Measurements from ENCODE around the gene CRHR1. TPM values are rescaled to one million over a fixed set of nuclear protein-coding genes. Genes with fewer than 3 reads are reported as not detected.

CRHR1 gene
- total and polyA plus RNA-seq, 10 donors, result 0.22 TPM; not detected in 9

DNA sequence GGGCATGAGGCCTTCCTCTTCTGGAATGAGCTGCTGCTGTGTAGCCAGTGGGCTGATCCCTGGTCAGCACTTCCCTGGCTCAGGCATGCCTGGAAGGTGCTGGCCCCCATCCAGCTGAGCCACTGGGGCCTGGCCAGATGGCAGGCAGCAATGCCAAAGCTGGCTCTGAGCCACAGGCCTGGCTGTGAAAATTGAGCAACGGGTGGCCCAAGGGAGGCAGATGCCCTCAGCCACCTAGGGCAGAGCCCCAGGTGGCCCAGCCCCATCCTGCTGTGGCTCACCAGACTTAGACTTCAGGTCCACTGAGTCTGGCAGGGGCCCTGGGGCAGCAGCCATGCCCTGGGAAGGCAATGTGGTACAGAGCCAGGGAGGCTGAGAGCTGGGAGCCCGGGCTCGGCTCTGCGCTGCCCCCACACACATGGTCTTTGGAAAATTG lies 8.5 kb upstream of the CRHR1 start:
- no peak for TF ChIP-seq POLR2A (IDR thresholded peaks at IDR 0.05)
- TF ChIP-seq, protein P1, sequence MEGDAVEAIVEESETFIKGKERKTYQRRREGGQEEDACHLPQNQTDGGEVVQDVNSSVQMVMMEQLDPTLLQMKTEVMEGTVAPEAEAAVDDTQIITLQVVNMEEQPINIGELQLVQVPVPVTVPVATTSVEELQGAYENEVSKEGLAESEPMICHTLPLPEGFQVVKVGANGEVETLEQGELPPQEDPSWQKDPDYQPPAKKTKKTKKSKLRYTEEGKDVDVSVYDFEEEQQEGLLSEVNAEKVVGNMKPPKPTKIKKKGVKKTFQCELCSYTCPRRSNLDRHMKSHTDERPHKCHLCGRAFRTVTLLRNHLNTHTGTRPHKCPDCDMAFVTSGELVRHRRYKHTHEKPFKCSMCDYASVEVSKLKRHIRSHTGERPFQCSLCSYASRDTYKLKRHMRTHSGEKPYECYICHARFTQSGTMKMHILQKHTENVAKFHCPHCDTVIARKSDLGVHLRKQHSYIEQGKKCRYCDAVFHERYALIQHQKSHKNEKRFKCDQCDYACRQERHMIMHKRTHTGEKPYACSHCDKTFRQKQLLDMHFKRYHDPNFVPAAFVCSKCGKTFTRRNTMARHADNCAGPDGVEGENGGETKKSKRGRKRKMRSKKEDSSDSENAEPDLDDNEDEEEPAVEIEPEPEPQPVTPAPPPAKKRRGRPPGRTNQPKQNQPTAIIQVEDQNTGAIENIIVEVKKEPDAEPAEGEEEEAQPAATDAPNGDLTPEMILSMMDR (IDR thresholded peaks at IDR 0.05 in 8 of 11, conservative IDR thresholded peaks at IDR 0.05 in 3 of 11), result no peak
- intact Hi-C loops (cut with DNase I; ENCODE audit: low total_unique reads), result no loop called here

DNA sequence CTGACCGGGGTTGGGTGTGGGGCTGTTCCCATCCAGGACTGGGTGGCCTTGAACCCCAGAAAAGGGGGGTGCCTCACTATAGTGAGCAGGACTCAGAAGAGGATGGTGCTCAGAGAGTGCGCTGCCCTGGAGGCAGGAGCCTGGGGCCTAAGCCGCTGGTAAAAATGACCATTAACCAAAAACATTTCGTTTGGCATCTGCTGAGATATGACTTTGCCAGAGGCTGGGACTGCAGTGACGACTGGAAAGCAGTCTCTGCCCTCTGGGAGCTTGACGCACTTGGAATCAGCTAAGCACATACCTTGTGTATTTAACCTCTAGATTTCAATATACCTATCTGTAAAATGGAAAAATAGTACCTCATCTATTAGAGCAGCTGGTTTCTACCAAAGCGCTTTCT lies 7.2 kb upstream of the CRHR1 start:
- Histone ChIP-seq H3K4me3 (no peak overlapping the region), H3K9me3 (peaks cover 0 to 7% (median 0%) of the 10 kb centered on the region in 8 donors), H3K27ac (no peak overlapping the region), H3K27me3 (replicated peaks in 1 of 7) (peaks cover 0 to 86% (median 14%) of the 10 kb centered on the region in 7 donors), H3K36me3 (no peaks in the 10 kb centered on the region), H3K4me1 (no peaks in the 10 kb centered on the region)
- WGBS, 5 donors, result 61 to 73% (median 68%) methylated on average over 7 of the region's 7 CpGs
- intact Hi-C loops (cut with DNase I; ENCODE audit: low total_unique reads), result no loop called here
- no peak for TF ChIP-seq POLR2A (IDR thresholded peaks at IDR 0.05)
- TF ChIP-seq, protein P1 (IDR thresholded peaks at IDR 0.05 in 8 of 11, conservative IDR thresholded peaks at IDR 0.05 in 3 of 11), result no peak
- no peak for TF ChIP-seq POLR2AphosphoS5 (IDR thresholded peaks at IDR 0.05)
- DNase-seq, result no peak

More for the DNA sequence above, 8.5 kb upstream of the CRHR1 start:
- peaks cover 0 to 86% (median 11%) of the 10 kb centered on the region in 7 donors for H3K27me3 ChIP-seq (replicated peaks in 1 of 7)
- H3K36me3 ChIP-seq, result no peaks in the 10 kb centered on the region
- no peak overlapping the region for H3K4me3 ChIP-seq
- peaks cover 0 to 7% (median 0%) of the 10 kb centered on the region in 8 donors for H3K9me3 ChIP-seq
- no peaks in the 10 kb centered on the region for H3K4me1 ChIP-seq
- WGBS, 5 donors, result 65 to 77% (median 67%) methylated on average over 4 of the region's 4 CpGs
- no peak overlapping the region for H3K27ac ChIP-seq
- DNase-seq, result no peak

DNA sequence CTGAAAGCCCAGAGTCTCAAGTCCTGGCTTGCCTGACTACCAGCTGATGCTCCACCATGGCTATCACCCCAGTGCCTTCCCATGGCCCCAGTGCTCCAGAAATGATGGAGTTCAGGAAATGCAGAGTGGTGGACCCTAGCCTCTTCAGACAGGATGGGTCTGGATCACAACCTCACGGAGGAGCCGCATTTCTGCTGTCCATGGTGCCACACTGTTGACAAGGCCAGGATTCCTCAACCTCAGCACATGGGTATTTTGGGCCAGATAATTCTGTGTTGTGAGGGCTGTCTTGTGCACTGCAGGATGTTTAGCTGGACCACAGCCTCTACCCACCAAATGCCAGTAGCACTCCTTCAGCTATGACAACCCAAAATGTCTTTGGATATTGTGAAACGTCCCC lies 6.7 kb upstream of the CRHR1 start:
- no peaks in the 10 kb centered on the region for H3K4me1 ChIP-seq
- no peaks in the 10 kb centered on the region for H3K36me3 ChIP-seq
- DNase-seq, result no peak
- peaks cover 0 to 7% (median 0%) of the 10 kb centered on the region in 8 donors for H3K9me3 ChIP-seq
- 57 to 73% (median 65%) methylated on average over 1 to 3 of the region's 3 CpGs for WGBS, 5 donors
- H3K27ac ChIP-seq, result no peak overlapping the region
- peaks cover 0 to 86% (median 16%) of the 10 kb centered on the region in 7 donors for H3K27me3 ChIP-seq (replicated peaks in 1 of 7)
- TF ChIP-seq, protein P1 (IDR thresholded peaks at IDR 0.05 in 8 of 11, conservative IDR thresholded peaks at IDR 0.05 in 3 of 11), result no peak
- intact Hi-C loops (cut with DNase I; ENCODE audit: low total_unique reads), result no loop called here
- H3K4me3 ChIP-seq, result no peak overlapping the region

DNA sequence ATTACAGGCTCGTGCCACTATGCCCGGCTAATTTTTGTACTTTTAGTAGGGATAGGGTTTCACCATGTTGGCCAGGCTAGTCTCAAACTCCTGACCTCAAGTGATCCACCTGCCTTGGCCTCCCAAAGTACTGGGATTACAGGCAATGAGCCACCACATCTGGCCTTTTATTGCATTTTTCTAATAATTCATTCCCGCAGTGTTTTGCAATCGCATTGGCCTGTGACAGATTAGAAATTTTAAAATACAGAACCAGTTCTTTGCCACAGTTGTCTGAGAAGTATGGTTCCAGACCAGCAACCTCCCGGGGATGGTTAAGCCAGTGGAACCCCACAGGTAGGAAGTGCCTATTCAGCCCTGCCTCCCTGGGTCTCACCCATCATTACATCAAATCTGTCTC lies 3.2 kb upstream of the CRHR1 start:
- H3K36me3 ChIP-seq, result no peaks in the 10 kb centered on the region
- no peaks in the 10 kb centered on the region for H3K9me3 ChIP-seq
- no peak overlapping the region for H3K27ac ChIP-seq
- intact Hi-C loops (cut with DNase I; ENCODE audit: low total_unique reads), result no loop called here
- WGBS, 5 donors, result 77 to 94% (median 87%) methylated on average over 5 of the region's 5 CpGs
- H3K4me1 ChIP-seq, result peaks cover 18 to 29% (median 26%) of the 10 kb centered on the region in 6 donors
- no peak for DNase-seq
- peaks cover 0 to 91% (median 44%) of the 10 kb centered on the region in 7 donors for H3K27me3 ChIP-seq (replicated peaks in 1 of 7)
- H3K4me3 ChIP-seq, result no peak overlapping the region
- TF ChIP-seq POLR2A (IDR thresholded peaks at IDR 0.05), result no peak
- TF ChIP-seq POLR2AphosphoS5 (IDR thresholded peaks at IDR 0.05), result no peak
- TF ChIP-seq, protein P1 (IDR thresholded peaks at IDR 0.05 in 8 of 11, conservative IDR thresholded peaks at IDR 0.05 in 3 of 11), result no peak

Data from spleen (tissue), 11 donors.